Thyroid gland (tissue), 4 donors: Measurements from ENCODE around the gene SPOP.

Experiments
- POLR2A ChIP-seq, 2 donors: fragments of 450-650 bp; IDR thresholded peaks; one replicate each; pipeline ENCODE4 v1.6.1; 2017; ENCODE audit warnings: antibody characterized with exemption in 2 of 2, mild to moderate bottlenecking in 2 of 2, moderate library complexity in 1 of 2
- TF ChIP-seq, protein P1 (sequence below), 6 experiments: fragments of 200-600 bp in 3 of 6; fragments of 450-650 bp in 3 of 6; sonication (generic) in 3 of 6; IDR thresholded peaks; one replicate each; pipeline ENCODE4 v1.5.1; 2016 to 2019; ENCODE audit warnings: antibody characterized with exemption in 6 of 6, mild to moderate bottlenecking in 2 of 6, inconsistent platforms in 1 of 6, moderate library complexity in 1 of 6

DNA sequence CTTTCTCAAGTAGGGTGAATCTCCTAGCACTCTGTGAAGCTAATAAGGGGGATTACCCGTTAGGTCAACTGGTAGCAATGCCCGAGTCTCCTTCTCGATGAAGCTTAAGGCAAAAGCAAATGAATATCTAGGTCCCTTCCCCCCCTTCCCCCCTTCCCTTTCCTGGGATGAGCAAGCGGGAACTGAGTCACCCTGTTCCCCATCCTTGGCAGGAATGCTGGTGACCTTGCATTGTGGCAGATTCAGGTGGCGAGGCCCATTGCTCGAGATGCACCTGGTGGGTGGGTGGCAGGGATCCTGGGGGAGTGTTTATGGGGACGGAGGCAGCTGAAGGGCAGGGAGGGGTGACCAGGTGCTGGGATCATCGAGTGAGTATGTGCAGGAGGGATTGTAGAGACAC lies 95.1 kb downstream of the SPOP start:
- TF ChIP-seq, protein P1, sequence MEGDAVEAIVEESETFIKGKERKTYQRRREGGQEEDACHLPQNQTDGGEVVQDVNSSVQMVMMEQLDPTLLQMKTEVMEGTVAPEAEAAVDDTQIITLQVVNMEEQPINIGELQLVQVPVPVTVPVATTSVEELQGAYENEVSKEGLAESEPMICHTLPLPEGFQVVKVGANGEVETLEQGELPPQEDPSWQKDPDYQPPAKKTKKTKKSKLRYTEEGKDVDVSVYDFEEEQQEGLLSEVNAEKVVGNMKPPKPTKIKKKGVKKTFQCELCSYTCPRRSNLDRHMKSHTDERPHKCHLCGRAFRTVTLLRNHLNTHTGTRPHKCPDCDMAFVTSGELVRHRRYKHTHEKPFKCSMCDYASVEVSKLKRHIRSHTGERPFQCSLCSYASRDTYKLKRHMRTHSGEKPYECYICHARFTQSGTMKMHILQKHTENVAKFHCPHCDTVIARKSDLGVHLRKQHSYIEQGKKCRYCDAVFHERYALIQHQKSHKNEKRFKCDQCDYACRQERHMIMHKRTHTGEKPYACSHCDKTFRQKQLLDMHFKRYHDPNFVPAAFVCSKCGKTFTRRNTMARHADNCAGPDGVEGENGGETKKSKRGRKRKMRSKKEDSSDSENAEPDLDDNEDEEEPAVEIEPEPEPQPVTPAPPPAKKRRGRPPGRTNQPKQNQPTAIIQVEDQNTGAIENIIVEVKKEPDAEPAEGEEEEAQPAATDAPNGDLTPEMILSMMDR (IDR thresholded peaks at IDR 0.05): no peak
- TF ChIP-seq POLR2A (IDR thresholded peaks at IDR 0.05): no peak
